Testis (tissue), 2 donors: Measurements from ENCODE around the gene CD200.

ENCODE experiments used
- CTCF ChIP-seq, 3 experiments: fragments of 450-650 bp in 2 of 3; fragments of 200-600 bp in 1 of 3; sonication (generic) in 1 of 3; IDR thresholded peaks; one replicate each; pipeline ENCODE4 v1.5.1; 2016 to 2019; ENCODE audit warnings: antibody characterized with exemption in 3 of 3, mild to moderate bottlenecking in 2 of 3, moderate library complexity in 1 of 3
- POLR2A ChIP-seq: fragments of 450-650 bp; IDR thresholded peaks from one replicate; pipeline ENCODE4 v1.6.1; 2017; ENCODE audit warnings: antibody characterized with exemption, mild to moderate bottlenecking, moderate library complexity

- TF ChIP-seq CTCF (IDR thresholded peaks at IDR 0.05), result no peak
- TF ChIP-seq POLR2A, result no peak
Observed at GRCh38 chr3:112409041-112409440, 76.1 kb downstream of the CD200 start.
